Fibroblast of the aortic adventitia (primary cell): ENCODE data around the gene IGFBP1. TPM values are rescaled to one million over a fixed set of nuclear protein-coding genes. Genes with fewer than 3 reads are reported as not detected.
"Not testable (repeated sequence)": the region's sequence is repeated elsewhere in the genome, so short reads cannot be mapped to it uniquely, and the experiment has no call there.

Source experiments
- DNase-seq: peaks from one replicate; pipeline ENCODE4 v3.0.0-alpha.2; 2010; ENCODE audit warnings: low read depth
- H3K4me3 ChIP-seq: 2 replicates; pipeline ENCODE4 v1.5.1; 2011; ENCODE audit warnings: low read depth, mild to moderate bottlenecking, control low read depth, low read length, moderate library complexity
- small RNA-seq: library from RNA; depleted of rRNA; stranded (forward); fragments of <200 nt; gene quantifications from one replicate; pipeline ENCODE3, GENCODE V24; 2012
- total RNA-seq: library from RNA; depleted of rRNA; stranded (reverse); fragments of >200 nt; gene quantifications from 2 replicates; pipeline ENCODE4 v1.2.3, GENCODE V29; 2012; ENCODE audit warnings: low replicate concordance
- TF ChIP-seq, protein P1 (sequence below): IDR thresholded peaks from 2 replicates; pipeline ENCODE4 v1.5.1; 2011; ENCODE audit warnings: mild to moderate bottlenecking, low read length, control low read depth, inconsistent platforms; ENCODE audit not compliant: insufficient read depth

The IGFBP1 gene
- total RNA-seq, 1 donor, result 5.3 TPM

DNA sequence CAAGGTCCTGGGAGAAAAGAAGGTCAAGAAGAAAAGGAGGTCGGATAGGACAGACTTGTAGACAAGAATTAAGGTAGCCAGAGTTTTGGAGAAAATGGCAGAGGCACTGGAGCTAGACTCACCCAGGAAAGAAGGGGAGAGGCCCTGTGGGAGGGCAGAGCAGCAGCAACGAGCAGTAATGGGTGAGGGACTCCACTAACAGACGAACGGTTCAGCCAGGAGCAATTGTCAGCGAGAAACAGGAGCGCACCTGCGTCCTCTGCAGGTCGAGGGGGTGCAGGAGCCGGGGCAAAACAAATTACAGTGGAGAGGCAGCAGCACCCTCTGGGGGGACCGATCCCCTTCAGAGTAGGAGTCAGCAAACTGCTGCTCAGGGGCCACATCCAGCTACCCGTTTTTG, 51.3 kb downstream of the IGFBP1 start:
- TF ChIP-seq, protein P1, sequence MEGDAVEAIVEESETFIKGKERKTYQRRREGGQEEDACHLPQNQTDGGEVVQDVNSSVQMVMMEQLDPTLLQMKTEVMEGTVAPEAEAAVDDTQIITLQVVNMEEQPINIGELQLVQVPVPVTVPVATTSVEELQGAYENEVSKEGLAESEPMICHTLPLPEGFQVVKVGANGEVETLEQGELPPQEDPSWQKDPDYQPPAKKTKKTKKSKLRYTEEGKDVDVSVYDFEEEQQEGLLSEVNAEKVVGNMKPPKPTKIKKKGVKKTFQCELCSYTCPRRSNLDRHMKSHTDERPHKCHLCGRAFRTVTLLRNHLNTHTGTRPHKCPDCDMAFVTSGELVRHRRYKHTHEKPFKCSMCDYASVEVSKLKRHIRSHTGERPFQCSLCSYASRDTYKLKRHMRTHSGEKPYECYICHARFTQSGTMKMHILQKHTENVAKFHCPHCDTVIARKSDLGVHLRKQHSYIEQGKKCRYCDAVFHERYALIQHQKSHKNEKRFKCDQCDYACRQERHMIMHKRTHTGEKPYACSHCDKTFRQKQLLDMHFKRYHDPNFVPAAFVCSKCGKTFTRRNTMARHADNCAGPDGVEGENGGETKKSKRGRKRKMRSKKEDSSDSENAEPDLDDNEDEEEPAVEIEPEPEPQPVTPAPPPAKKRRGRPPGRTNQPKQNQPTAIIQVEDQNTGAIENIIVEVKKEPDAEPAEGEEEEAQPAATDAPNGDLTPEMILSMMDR, result no peak
- DNase-seq, result no peak
- no peak overlapping the region for H3K4me3 ChIP-seq

DNA sequence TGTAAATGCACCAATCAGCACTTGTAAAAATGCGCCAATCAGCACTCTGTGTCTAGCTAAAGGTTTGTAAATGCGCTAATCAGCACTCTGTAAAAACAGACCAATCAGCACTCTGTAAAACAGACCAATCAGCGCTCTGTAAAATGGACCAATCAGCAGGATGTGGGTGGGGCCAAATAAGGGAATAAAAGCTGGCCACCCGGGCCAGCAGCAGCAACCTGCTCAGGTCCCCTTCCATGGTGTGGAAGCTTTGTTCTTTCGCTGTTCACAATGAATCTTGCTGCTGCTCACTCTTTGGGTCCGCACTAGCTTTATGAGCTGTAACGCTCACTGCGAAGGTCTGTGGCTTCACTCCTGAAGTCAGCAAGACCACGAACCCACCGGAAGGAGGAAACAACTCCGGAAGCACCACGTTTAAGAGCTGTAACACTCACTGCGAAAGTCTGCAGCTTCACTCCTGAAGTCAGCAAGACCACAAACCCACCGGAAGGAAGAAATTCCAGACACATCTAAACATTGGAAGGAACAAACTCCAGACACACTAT, 52.0 kb downstream of the IGFBP1 start:
- not testable (repeated sequence) for H3K4me3 ChIP-seq, DNase-seq

DNA sequence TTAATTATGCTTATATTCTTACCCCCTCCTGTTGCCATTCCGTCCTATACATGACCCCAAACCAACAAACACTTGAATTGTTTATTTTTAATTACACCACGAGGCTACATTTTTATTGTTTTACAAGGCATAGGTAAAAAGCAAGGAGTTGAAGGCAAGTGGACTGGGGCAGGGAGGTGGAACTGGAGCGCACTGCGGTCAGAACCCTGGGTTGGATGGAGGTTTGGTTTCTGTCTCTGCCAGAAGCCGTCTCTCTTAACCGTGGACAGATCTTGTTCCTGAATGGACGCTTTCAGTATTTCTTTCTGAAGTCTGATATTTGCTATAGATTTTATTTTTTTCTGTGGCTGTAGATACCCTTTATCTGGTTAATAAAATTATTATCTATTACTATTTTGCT, 52.7 kb downstream of the IGFBP1 start:
- H3K4me3 ChIP-seq, result no peak overlapping the region
- TF ChIP-seq, protein P1, result no peak
- no peak for DNase-seq

Small RNA genes within 50 kb of the gene (small RNA-seq; reads per million reads assigned to genes)
- not detected for gene RNU6-326P

Other genes with a start within 250 kb of the IGFBP1 start
- gene CCDC201, start 15.4 kb upstream of the IGFBP1 start, total RNA-seq, result 0.09 TPM in 1 of 2 replicates, not detected in the other
- gene IGFBP3, start 32.8 kb downstream of the IGFBP1 start, total RNA-seq, result 287 and 1,278 TPM in 2 replicates